OCI-LY1 (cell line): ENCODE results near the gene FOXL3.

Experiments used
- CTCF ChIP-seq: fragments of 200-600 bp; sonication (generic), shearing (Covaris generic); IDR thresholded peaks from 2 replicates; pipeline ENCODE4 v1.5.1; 2017; ENCODE audit warnings: mild to moderate bottlenecking, antibody characterized with exemption, low read length, moderate library complexity, mixed read lengths
- EZH2 ChIP-seq: fragments of 200-600 bp; sonication (generic), shearing (Covaris generic); IDR thresholded peaks from 2 replicates; pipeline ENCODE4 v1.8.0; 2017; ENCODE audit warnings: borderline replicate concordance, mixed run types, mild to moderate bottlenecking, antibody characterized with exemption, low read length, moderate library complexity, mixed read lengths

- TF ChIP-seq CTCF (no peak), EZH2 (no peak)
Measured at GRCh38 chr7:246451-246850, 43.5 kb upstream of the FOXL3 start.
